ENCODE data around the gene LYSMD1. TPM values are rescaled to one million over a fixed set of nuclear protein-coding genes. Genes with fewer than 3 reads are reported as not detected.

The LYSMD1 gene
- total RNA-seq, 1 donor from 2014 or later = 5.0 TPM

DNA sequence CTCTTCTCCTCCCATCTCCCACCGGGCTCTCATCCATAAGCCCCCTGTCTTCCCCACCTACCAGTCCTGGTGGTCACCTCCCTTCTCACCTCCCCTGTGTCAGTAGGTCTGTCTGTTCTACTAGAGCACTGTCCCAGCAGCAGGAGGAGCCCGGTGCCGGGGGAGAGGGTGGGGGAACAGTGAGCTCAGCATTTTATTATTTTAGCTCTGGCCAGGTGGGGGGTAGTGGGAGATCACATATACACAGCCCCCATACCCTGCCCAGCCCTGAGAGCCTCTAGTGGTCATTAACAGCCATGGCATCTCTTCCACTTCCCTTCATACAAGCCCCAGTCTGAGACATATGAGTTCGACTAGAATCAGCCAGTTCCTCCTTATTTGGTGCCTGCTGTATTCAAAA is 10.2 kb upstream of the LYSMD1 start, which contains the start of gene TMOD4:
Gene TMOD4 (minus strand): TSS at position 119 of the 400 bp plus-strand sequence. CDS start 1,106 bp downstream, outside the sequence.
- peak; percentile 45 to 51 for DNase-seq (ENCODE audit: low read depth in 2 of 2)

DNA sequence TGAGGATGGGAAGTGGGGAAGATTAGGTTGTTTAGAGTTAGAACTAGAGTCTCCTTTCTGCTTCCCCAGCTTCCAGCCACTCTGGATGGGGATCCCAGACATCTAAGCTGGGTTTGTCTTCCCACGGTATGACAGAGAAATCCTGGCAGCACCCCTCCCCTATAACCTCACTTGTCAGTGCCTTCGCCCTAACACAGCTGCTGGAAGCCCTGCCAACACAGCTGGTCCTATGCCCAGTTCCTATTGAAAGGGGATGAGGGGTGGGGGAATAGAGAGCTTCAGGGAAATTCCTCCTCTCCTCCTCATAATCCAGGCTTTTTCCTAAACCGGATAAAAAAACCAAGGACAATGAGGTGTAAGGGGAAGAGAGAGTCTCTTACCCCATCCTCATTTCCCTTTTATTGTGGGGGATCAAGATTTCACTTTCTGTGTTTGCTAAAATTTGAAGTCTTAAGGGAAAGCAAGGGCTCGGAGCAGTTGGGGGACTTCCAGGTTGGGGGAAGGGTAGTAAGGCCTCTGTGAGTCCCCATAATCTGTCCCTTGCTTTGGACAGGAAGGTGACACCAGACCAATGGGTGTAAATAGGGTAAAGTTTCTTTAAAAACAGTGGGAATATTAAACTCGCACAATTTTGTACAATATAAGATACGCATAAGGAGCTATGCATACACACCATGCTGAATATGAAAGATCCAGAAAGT is 9.5 kb upstream of the LYSMD1 start:
- DNase-seq (ENCODE audit: low read depth in 2 of 2) = peak in 1 of 2 donors; percentile 33

DNA sequence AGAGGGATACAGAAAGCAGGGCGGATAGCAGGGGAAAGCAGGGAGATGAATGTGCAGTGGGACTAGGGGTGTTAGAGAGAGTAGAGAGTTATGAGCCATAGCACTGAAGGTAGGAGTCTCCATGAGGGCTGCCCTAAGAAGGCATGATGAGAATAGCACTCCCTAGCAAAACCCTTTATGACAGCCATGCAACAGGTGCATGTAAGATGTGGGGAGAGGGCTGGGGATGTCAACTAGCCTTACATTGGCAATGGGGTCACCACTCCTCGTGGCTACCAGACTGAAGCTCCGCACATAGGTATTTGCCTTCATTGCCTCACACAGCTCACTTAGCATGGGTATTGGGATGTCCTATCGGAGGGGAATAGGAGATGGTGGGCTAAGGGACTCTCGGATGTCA is 5.5 kb upstream of the LYSMD1 start:
- DNase-seq (ENCODE audit: low read depth in 2 of 2) = no peak

- no peak for DNase-seq (ENCODE audit: low read depth in 2 of 2)
Measured at GRCh38 chr1:151167116-151167515, 1.4 kb upstream of the LYSMD1 start.

- peak; percentile 20 to 64 for DNase-seq (ENCODE audit: low read depth in 2 of 2)
Measured at GRCh38 chr1:151166505-151166956, 829 bp upstream of the LYSMD1 start.

DNA sequence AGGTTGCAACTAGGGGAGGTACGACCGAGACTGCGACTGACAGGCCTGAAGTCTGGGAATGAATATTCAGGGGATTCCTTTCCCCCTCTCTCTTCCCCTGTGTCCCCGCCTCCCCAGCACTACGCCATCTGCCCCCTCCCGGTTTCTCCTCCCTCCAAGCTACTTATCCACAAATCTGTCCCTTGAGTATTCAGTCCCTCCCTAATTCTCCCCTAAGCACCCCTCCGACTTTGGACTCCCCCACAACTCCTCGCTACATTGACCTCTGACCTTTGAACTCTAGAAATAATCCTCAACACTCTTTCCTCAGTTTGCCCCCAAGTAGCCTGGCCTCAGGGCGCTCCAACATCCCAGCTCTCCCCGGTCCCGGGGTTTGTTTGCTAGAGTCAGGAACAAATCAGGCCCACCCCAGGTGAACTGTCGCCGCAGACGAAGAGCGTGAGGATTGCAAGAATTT is 393 bp downstream of the LYSMD1 start:
- DNase-seq (ENCODE audit: low read depth in 2 of 2) = peak; percentile 33 to 46

DNA sequence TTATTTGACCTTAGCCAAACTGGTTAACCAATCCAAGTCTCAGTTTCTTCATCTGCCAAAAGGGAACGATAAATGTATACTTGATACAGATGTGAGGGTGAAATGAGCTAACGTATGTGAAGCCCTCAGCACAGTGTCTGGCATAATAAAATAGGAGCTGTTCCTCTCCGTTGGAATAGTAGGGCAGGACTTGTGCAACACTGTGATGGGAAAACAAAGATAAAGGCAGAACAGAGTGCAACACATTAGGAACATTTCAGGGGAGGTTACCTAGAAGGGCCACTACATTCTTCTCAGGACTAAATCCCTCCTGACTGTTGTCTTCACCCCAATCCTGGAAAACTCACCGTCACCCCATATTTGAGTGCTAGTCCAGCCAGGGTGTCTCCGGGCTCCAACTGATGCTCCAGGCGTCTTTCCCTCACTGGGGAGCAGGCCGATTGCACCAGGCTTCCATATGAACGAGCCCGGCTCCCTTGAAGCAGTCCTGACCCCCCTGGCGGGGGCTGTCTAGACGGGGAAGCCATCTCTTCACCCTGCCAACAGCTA is 896 bp downstream of the LYSMD1 start:
- peak in 1 of 2 donors; percentile 16 for DNase-seq (ENCODE audit: low read depth in 2 of 2)

GRCh38 chr1:151159373-151159772 is 6.3 kb downstream of the LYSMD1 start:
- DNase-seq (ENCODE audit: low read depth in 2 of 2) = no peak

DNA sequence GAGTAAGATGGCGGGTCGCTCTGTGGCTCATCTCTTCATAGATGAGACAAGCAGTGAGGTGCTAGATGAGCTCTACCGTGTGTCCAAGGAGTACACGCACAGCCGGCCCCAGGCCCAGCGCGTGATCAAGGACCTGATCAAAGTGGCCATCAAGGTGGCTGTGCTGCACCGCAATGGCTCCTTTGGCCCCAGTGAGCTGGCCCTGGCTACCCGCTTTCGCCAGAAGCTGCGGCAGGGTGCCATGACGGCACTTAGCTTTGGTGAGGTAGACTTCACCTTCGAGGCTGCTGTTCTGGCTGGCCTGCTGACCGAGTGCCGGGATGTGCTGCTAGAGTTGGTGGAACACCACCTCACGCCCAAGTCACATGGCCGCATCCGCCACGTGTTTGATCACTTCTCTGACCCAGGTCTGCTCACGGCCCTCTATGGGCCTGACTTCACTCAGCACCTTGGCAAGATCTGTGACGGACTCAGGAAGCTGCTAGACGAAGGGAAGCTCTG is 6.9 kb downstream of the LYSMD1 start:
- peak in 1 of 2 donors; percentile 75 for DNase-seq (ENCODE audit: low read depth in 2 of 2)

DNA sequence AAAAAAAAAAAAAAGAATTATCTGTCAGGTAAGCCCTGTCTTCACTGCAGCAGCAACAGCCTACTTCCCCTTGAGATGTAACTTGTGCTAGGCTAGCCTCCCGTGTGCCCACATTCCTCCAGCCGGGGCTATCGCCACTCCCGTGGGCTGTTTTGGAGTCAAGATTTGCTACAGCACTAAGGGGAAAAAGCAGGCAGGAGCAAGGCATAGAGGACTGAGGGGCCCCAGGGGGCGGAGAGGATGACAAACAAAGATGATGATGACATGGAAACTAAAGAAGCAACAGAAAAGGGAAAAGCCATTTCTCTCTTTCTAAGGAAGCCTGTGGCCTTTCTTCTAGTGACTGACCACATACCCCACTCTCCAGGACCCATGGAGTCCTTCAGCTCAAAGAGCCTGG is 7.4 kb downstream of the LYSMD1 start:
- DNase-seq (ENCODE audit: low read depth in 2 of 2) = no peak

DNA sequence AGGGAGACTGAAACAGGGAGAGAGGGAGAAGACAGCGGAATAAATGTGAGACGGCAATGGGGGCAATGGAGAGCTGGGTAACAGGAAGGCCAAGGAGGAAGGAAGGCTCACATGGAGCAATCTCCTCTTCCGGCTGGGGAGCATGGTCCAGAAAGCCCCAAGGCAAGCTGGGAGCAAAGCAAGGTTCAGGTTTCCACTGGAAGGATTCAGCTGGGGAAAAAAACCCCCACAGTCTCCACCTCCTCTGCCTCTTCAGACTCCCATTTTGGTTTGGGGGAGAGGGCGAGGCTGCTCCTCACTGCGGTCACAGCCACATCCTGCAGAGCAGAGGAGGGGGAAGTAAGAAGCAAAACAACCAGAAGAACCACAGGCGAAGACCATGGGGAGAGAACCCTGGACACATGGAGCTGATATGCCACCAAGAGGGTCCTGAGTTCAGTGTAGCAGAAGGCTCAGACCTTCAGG is 8.6 kb downstream of the LYSMD1 start:
- DNase-seq (ENCODE audit: low read depth in 2 of 2) = no peak

- no peak for DNase-seq (ENCODE audit: low read depth in 2 of 2)
Measured at GRCh38 chr1:151156515-151156819, 9.2 kb downstream of the LYSMD1 start, which contains the start of gene TNFAIP8L2. Gene TNFAIP8L2 (plus strand): TSS chr1:151156649. CDS start chr1:151158698, 2,049 bp downstream.

GRCh38 chr1:151147665-151148064 is 18.0 kb downstream of the LYSMD1 start:
- DNase-seq (ENCODE audit: low read depth in 2 of 2) = no peak

- DNase-seq (ENCODE audit: low read depth in 2 of 2) = peak; percentile 42 to 50
Measured at GRCh38 chr1:151147132-151147503, 18.6 kb downstream of the LYSMD1 start.

DNA sequence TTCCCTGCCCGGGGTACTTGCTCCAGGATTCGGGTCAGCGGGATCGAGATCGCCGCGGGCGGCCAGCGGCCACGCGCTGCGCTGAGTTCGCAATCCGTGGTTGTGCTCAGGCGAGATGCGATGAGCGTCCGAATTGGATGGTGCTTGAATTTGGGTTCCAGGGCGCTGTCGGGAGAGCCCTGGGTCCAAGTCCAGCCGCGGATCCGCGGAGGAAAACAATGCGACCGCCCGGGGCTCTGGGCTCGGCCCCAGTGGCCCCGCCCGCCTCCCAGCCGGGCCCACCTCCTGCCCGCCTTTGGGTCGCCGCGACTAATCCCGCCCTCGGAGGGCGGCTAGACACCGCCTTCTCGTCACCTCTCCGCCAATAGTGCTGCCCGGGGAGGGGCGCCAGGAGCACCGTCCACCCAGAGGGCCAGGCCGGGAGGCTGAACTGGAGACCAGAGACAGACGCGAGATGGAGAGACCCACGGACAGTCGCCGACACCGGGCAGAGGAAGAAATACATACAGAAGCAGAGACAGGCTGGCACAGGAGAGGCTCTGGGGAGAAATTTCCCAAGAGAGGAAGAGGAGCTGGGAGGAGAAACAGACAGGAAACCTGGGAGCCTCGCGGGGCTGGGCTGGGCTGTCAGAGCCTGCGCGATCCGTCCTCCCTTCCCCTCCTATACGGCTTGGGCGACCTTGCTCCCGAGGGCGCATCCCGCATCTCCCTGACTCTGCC is 19.1 kb downstream of the LYSMD1 start, which contains the start of gene SEMA6C:
Gene SEMA6C (minus strand): TSS at position 220 of the 720 bp plus-strand sequence. CDS start 4,010 bp downstream, outside the sequence.
- DNase-seq (ENCODE audit: low read depth in 2 of 2) = peak; percentile 92 to 93

DNA sequence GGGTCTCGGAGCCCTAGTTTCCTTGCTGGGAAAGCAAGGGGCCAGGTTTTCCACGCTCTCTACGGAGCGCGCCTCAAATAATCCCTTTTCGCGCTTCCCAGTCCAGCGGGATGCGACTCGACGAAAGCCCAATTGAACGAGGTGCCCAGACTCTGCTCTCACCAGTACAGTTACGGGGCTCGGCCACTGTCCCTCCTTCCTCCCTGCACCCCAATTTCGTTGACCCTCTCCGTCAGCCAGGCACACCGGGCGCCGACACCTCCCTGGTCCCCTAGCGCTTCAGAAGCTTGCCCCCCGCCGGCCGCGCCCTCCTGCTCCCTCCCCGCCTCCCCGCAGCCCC is 19.7 kb downstream of the LYSMD1 start:
- no peak for DNase-seq (ENCODE audit: low read depth in 2 of 2)

GRCh38 chr1:151145304-151146071 is 20.2 kb downstream of the LYSMD1 start:
- peak in 1 of 2 donors; percentile 29 for DNase-seq (ENCODE audit: low read depth in 2 of 2)

- DNase-seq (ENCODE audit: low read depth in 2 of 2) = peak in 1 of 2 donors; percentile 52
Measured at GRCh38 chr1:151144474-151145303, 21.0 kb downstream of the LYSMD1 start.

DNA sequence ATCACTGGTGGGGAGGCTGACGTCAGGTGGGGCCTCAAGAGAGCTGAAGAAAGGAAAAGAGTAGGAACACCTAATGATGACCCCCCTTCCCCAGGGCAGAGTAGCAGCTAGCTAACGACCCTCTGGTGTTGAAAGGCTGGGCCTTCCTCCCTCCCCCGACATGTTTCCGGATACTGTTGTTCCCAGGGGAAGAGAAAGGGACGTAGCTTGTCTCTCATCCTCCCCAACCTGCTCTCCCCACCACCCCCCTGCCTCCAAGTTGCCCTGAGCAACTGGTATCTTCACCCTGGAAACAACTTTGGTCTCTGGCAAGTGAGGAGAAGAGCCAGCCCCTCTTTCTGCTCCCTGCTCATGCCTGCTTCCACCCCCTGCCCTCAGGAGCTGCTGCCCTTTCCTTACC is 21.7 kb downstream of the LYSMD1 start:
- DNase-seq (ENCODE audit: low read depth in 2 of 2) = peak in 1 of 2 donors; percentile 28

GRCh38 chr1:151143057-151143435 is 22.7 kb downstream of the LYSMD1 start:
- DNase-seq (ENCODE audit: low read depth in 2 of 2) = no peak
